ENCODE measurements around the gene CNIH3.
A peak's percentile ranks its signal among the peaks of the same experiment; 100 is the strongest.

Gene CNIH3

DNA sequence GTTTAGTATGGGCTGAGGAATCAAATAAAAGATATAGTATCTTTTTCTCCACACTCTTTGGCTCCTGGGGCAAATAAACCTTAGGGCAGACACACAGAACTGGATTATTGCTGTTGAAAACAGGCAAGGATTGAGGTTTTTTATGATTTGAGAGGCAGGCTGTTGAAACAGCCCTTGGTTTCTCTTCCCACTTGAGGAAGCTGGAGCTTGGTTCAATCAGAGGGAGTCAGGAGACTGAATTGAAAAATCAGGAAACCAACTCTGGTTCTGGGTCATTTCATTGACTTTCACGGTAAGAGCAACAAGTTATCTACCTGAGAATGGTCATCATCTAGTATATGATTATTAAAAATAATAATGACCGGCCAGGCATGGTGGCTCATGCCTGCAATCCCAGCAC, 108.4 kb downstream of the CNIH3 start:
- no peak for DNase-seq

DNA sequence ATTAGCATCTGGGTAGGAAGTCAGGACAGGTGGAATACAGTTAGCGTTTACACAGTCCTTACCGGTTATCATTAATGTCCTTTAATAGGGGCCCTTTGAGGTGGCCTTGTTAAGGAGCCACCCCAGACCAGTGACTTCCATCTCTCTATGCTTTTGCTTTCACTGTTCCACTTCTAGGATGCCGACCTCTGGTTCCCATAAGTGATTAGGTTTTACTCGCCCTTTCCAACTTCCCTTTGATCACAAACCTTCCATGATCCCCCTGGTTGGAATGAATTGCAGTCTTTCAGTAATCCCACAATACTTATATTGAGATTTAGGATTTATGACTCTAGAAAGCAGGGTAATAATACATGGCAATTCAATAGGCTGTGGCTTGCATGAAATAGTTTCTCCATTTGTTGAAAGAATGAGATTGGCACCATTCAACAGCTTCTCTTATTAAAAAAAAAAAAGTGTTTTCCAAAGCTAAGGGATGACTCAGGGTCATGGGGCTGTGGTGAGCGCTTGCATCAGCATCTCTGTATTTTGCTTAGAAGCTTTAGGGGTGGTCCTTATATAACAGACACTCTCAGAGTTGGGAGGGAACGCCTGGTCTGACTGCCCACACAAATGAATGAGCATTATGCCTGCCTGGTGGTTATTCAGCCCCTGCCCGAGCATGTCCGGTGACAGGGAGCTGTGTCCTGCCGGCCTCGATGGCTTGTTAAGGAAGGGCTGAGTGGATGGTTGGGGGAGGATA, 110.5 kb downstream of the CNIH3 start:
- no peak for DNase-seq

DNA sequence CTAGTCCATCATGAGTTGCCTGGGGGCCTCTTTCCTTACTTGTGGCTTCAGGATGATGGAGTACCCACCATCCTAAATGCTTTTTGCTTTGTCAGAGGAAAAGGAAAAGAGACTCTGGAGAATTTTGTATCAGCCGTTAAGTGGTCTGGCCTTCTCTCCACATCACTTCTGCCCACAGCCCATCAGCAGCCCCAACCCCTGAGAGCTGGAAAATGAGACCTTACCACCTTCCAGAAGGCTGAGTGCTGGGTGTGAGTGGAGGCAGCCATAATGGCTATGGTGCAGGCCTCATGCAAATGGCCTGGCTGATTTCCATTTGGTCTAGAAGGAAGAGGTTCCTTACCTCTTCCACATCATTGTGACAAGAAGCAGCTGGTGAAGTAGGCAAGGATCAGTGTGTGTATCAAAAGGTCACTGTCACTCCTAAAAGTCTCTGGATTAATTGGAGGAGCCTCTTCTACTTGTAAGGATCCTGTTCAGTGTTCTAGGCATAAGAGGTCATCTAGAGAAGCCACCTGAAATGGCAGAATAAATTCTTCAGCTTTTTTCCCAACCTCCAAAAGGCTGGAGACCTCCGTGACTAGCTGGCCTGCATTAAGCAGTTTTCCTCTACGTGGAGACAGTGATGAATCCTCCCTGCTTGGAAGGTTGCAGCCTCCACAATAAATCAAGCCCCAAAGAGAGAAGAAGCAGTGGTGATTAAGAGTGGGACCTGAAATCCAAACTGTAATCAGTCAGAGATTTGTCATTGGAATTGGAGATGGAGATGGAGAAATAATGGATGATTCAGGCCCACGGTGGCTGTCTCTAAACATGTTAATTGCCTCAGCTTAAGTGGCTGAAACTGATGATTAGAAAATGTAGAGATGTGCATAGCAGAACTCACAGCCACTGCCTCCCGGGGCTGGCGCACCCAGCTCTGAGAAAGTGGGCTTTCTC, 111.5 kb downstream of the CNIH3 start:
- peak in 1 of 2 experiments; percentile 37 for DNase-seq

DNA sequence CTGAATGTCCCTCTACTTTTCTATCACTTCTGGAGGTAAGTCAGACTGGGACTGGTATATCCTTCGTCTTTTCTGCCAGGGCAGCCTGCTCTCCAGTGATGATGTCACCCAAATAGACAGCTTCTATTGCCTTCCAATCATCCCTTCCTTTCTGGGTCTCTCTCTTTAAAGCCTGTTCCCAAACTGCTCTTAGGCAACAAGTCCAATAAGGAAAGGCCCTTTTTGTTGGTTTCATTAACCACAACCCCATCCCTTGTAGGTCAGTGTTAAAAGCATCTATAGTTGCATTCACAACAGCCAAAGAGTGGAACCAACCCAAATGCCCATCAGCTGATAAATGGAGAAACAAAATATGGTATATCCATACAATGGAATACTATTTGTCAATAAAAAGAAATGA, 114.4 kb downstream of the CNIH3 start:
- no peak for DNase-seq

DNA sequence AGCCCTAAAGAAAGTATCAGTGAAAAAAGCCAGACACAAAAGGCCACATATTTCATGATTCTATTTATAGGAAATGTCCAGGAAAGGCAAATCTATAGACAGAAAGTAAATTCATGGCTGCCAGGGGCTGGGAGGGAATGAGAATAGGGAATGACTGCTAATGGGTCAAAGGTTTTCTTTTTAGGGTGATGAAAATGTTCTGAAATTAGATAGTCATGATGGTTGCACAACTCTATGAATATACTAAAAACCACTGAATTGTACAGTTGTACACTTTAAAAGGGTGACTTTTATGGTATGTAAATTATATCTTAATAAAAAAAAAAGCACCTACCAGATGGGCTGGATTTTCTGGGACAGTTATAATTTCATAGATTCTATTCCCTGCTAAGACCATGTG, 114.8 kb downstream of the CNIH3 start:
- no peak for DNase-seq

DNA sequence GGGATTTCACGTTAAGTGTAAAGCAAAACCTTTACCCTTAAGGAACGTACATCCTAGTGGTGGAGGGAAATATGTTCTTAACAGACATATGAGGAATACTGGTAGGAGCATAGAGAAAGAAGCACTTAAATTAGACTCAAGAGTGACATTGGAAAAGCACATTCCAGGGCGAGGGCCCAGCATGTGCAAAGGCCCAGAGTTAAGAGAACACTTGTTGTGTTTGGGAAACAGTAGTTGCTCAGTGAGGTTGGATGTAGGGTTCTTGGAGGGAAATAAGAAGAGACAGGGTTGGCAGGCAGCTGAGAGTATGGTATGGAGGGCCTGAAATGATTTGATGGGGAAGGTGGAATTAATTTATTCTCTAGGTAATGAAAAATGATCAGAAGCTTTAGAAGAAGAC, 115.5 kb downstream of the CNIH3 start:
- DNase-seq: no peak

DNA sequence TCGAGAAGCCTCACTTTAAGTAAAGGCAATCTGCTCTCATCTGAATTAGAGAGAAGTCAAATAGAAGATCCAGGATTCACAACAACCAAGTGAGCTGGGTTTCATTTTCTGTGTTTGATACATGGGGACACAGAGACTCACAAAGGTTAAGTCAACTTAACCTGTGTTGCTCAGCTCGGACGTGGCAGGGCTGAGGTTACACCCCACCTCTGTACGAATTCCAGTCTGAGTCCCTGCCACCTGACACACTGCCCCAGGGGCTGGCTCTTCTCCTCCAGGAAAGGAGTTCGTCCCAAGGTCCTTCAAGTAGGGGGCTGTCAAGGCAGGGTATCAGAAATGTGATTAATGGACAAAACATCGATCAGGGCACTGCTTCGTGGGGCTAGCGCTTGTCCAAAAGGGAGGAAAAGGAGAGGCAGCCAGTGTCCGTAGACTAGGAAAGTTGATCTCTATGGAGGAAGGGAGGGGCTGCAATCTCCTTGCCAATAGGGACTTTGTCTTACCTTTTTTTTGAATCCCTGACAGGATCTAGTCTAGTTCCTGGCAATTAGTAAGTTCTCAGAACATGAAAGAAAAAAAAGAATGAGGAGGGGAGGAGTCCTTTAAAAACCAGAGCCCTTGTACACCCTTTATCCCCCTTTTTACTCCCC, 116.4 kb downstream of the CNIH3 start:
- no peak for DNase-seq

DNA sequence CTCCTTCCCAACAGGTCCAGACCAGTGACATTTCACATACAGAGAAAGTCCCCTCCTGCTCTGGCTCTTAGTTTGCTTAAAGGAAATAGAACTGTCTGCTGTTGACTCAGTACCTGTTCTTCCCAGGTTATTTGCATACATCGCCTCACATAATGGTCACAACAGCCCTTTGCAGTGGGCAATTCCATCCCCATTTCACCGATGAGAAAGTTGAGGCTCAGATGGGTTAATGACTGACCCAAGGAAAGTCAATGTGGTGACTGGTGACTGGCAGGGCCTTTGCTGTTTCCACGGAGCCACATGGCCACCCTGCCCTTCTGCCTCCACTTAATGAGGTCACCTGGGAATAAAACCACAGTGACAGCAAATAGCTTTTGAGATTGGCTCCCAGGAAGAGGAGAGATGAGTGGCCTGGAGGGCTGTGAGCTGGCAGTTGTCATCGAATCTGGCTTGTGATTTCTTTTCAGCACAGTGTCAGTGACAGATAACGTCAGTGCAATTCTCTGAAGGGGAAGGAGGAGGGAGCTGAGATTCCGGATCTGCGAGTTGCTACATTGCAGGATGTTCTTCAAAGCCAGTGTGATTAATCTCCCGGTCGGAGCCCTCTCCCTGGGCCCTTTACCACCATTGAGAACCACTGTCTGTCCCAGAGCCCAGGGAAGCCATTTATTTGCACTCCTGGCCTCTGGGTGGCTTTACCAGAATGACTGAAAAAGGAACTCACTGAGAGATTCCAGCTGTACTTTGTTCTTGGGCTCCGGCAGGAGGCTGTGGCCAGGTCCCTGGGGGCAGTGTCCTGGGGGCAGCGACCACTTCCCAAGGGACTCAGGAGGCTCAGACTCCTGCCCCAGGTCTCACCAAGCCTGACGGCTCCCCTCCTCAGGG, 117.2 kb downstream of the CNIH3 start:
- DNase-seq: peak; percentile 43 to 67

DNA sequence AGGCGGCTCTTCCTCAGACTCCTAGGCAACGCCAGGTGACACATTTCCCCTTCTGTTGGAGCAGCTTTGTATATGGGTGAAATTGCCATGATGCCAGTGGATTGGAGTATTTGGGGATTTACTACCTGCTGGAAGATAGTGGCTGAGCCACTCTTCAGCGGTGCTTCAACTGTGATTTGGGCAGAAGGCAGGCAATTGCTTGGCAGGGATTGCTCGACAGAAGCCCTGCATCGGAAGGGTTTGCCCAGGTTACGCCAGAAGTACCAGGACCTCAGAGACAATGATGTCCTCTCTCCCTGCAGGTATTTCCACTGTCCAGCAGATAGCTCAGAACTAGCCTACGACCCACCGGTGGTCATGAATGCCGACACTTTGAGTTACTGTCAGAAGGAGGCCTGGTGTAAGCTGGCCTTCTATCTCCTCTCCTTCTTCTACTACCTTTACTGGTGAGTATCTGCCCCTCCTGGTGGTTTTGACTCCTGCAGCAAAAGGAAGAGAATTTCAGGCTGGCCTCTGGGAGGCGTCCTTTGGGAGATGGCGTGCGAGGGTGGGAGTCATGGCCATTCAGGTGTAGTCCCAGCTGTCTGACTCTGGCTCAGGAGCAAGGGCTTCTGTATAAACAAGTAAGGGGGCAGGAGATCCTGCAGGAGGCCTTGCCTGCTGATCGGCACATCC, 118.3 kb downstream of the CNIH3 start:
- DNase-seq: no peak

DNA sequence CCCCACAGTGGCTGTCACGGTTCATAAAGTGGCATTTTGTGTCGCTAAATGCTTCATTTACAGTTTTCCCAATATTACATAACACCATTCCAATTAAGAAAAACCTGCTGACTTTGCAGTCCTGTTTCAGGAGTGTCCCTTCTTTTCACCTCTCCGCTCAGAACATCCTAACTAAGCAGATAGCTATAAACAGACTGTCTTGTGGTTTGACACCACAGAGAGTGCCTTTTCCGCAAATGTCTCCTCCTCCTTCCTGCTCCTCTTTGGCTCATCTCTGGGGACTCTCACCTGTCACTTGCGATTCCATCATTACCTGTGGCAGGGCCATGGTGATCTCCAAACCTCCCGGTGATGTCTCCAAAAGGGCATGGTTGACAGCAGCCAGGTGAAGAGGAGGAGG, 119.0 kb downstream of the CNIH3 start:
- DNase-seq: no peak

DNA sequence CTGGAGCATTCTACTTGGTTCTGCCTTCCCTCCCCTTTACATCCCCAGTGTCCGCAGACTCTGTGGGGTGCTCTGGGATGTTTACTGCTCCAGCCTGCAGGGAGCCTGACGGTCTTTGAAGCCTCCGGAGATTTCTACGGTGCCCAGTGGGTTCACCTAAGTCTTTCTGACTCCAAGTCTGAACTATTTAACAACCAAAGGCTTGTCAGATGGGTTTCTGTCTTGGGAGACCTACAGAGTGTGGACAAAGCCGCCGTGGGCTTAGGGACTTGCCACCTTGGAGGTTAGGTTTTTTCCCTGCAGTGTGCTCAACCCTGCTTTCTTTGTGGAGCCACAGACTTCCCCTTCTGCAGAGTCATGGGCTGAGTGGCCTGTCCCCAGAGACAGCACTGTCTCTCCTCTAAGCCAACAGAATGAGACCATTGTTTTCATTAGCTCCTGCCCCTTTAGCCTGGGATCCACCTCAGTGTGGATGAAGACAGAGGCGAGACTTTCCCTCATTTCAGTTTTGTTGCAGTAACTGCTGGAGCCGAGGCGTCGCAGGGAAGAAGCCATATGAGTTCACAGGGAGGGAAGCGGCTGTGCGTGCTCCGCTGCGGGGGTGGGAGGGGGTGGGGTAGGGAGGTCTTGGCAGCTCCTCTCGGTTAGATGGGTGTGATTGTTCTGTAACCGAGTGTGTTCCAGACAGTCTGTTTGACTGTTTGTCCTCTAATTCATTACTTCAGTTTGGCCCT, 120.7 kb downstream of the CNIH3 start:
- DNase-seq: peak; percentile 38 to 77

DNA sequence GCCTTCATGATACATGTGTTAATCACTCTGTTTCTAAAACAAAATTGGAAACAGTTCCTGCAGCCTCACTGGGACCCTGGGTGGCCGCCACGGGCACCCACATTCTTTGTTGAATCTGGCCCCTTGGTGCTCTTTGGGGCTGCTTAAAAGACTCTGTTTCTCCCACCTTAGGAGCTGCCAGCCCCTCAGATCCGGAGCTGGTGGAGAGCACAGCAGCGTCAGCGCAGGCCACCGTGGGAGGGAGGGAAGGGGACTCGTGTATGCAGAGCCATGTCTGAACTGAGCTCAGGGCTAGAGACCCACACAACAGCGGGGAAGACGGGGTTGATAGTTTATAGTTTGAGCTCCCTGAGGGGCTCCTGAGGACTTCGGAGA, 121.2 kb downstream of the CNIH3 start:
- DNase-seq: no peak

DNA sequence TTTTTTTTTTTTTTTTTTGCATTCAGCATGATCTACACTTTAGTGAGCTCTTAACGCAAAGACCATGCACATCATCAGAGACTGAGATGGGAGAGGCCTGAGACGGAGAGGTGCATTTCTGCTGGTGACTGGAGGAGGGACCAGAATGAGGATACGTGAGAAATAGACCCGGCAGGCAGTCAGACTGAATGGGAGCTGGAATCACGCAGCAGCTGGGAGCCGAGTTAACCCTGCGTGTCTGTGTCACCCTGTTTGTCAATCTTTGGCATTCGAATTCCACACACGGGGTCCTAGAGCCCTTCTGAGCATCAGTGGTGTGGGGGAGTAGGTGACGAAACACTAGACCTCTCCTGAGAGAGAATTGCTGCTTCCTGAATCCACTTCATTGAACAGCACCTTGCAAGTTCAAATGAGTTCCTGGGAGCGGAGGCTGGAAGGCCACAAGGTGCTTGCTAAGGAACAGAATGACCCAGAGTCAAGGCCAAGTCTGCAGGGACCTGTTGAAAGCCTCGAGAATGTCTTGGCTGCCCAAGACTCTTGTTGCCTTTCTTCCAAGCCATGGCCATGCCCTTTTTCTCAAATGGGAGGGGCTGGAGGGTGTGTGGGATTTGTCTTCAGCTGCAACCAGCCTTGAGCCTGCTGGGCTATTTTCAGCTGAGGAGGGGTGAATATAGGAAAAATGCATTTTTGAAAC, 123.3 kb downstream of the CNIH3 start:
- no peak for DNase-seq

DNA sequence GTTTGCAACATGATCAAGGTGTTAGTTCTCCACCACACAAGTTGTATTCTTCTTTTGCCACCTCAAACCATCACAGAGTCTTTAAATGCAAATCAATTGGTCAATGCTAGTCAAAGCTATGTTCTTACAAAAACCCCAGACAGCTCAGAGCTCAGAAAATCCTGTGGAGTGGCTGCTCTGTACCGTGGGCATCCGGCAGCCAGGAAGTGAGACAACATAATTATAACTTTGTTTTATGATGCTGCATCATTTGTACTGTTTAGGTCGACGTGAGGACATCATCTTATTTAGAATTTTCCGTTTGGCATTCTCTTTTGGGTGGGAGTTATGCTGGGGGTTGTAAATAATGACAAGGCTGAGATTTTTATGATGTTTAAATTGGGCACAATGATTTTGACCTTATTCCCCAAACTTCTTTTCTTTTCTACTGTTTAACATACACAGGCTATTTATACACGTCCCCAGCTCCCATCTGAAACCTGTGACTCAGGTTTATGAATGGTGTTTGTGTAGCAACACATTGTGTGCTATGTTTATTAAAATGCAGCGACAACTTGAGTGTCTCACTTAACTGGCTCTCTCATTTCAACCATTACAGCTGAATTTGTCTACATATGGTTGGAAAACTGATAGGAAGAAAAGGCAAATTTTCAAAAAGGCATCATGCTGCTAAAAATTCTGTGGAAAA, 124.0 kb downstream of the CNIH3 start:
- DNase-seq: no peak

DNA sequence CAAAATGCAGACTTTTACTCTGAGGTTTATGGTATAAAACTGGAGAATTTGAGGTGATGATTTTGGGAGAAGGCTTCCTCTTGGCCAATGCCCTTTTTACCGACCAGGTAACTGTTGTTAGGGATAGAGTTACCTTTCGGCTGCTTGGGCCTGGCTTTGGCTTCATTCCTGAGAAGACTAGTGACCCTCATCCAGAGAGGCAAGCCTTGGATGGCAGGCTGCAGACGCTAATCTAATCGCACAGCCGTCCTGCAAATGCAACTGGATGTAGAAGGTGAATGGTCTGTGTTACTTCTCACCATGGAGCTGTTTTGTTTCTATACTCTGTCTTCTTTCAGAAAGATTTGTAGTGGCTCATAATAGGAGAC, 124.6 kb downstream of the CNIH3 start:
- DNase-seq: no peak

DNA sequence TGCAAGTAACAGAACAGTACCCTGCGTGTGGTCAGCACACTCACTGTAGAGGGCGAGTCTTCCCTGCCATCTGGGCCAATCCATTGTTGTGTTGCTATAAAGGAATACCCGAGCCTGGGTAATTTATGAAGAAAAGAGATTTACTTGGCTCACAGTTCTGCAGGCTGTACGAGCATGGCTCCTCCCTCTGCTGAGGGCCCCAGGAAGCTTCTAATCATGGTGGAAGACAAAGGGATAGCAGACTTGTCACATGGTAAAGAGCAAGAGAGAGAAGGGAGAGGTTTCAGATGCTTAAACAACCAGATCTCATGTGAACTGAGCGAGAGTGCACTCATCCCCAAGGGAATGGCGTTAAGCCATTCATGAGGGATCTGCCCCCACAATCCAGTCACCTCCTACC, 126.2 kb downstream of the CNIH3 start:
- no peak for DNase-seq

DNA sequence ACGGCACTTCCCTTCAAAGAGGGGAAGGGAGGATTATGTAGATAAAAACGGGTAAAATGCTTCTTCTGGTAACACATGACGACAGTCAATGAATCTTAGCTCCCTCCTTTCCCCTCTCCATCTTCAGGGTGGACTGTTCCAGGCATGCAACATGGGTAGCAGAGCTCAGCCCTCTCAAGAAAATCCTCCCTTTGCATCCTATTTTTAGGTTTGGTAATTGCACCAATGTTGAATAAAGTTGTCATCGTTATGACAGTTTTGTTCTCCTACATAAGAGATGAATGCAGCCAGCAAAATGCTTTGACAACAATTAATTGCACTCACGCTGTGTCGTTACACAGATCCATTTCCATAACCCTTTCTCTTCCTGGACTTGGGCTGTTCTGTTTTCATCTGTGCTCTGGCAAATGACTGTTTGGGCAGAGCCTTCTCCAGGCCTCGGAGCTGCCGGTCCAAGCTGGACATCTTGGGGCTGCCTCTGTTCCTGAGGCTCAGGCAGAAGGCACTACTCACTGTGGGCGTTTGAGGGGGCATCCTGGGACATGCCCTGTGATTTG, 127.6 kb downstream of the CNIH3 start:
- DNase-seq: no peak

DNA sequence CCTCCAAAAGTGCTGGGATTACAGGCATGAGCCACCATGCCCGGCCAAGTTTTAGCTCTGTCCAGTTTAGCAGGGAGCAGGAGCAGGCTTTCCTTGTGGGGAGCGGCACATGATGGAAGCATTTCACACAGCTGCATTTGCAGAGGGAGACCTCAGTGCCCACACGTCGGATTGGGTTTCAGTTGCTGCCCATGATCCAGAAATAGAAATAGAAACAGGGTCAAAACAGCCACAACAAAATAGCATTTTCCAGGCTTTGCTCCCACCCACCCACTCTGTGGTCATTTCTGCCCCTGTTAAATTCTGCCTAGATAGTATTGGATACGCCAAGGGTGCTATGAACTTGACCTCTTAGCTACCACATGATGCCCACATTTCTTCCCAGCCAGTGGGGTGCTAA, 128.4 kb downstream of the CNIH3 start:
- DNase-seq: no peak

DNA sequence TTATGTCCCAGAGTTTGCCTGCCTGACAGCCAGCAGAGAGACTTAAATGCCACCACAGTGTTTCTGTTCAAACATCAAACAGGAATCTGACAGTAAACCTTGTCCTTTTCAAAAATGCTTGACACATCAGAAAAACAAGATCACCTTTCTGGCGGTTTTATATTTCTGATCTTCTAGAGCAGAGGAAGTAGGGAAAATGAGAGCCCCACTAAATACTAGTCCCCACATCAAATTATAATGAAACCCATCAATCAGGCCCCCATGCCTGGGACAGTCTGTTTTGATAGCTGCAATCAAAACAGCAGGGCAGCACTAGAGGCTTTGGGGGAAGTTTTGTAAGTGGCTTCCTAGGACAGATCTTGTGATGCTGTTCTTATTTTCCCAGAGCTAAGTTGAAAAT, 129.3 kb downstream of the CNIH3 start:
- no peak for DNase-seq

DNA sequence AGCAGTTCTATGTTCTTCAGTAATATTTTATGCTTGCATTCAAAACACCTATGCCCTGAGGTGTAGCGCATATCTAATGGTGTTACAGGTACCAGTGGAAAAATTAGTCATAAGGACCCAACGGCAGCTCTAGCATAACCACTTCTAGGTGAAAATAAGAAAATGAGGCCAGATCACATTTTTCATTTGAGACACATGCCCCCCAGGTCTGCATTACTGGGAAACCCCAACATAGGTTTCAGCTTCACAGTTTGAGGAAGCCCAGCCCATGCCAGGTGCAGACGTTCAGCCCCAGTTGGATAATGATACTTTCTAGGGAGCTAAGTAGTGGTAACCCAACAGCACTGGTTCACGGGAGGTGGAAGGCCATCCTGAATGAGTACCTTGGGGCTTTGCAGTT, 129.8 kb downstream of the CNIH3 start:
- DNase-seq: no peak

Measured in NCI-H526 (cell line).